D721Med (cell line): ENCODE measurements around the gene DIAPH2.
A peak's percentile ranks its signal among the peaks of the same experiment; 100 is the strongest.

Experiments used
- DNase-seq: peaks from one replicate; pipeline ENCODE4 v3.0.0; 2011; ENCODE audit warnings: low spot score; ENCODE audit not compliant: insufficient read length
- FAIRE-seq: peaks from 2 replicates; lab custom pipeline; 2011; peaks lifted over from hg19 to GRCh38; lab: Jason Lieb, UNC
- CTCF ChIP-seq: IDR thresholded peaks from 2 replicates; pipeline ENCODE4 v1.5.1; 2012; ENCODE audit warnings: mild to moderate bottlenecking, control low read depth; ENCODE audit not compliant: insufficient read depth; ENCODE audit errors: missing control alignments

Gene DIAPH2

GRCh38 chrX:96792047-96792446, 107.4 kb downstream of the DIAPH2 start:
- FAIRE-seq, result no peak
- DNase-seq, result no peak
- no peak for TF ChIP-seq CTCF

DNA sequence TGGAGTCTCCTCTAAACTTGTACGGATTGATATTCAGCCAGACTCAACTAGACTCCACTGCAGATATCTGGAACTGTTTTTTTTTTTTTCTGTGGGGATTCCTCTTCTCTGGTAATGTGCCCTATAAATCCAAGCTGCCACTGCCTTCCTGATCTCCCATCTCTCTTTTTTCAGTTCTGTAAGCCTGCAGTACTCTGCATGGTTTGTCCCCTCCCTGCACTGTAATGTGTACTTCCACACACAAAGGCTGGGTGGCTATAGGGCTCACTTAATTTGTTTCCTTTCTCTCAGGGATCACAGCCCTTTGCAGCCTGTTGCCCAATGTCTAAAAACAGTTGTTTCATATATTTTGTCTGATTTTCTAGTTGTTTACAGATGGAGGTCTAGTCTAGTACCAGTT, 114.3 kb downstream of the DIAPH2 start:
- no peak for TF ChIP-seq CTCF
- no peak for DNase-seq
- no peak for FAIRE-seq

- no peak for TF ChIP-seq CTCF
- FAIRE-seq (no peak), DNase-seq (no peak)
These were observed 122.7 kb downstream of the DIAPH2 start for GRCh38 chrX:96807318-96807717.

DNA sequence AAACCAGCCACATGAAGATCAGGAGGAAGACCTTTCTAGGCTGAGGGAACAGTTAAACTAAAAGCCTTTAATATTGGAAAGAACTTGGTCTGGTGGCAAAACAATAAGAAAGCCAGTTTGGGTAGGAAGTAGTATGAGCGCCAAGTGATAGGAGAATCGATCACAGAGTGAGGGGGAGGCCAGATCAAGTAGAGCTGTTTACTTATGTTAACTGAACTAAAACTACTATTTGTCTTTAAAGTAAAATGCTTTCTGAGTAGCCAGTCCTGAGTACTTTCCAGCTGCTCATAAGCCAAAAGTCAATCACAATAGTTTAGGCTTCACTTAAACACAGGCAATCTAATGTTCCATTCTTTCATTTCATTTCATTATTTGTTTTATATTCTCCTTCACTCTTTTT, 136.3 kb downstream of the DIAPH2 start:
- DNase-seq (no peak), FAIRE-seq (no peak)
- no peak for TF ChIP-seq CTCF

DNA sequence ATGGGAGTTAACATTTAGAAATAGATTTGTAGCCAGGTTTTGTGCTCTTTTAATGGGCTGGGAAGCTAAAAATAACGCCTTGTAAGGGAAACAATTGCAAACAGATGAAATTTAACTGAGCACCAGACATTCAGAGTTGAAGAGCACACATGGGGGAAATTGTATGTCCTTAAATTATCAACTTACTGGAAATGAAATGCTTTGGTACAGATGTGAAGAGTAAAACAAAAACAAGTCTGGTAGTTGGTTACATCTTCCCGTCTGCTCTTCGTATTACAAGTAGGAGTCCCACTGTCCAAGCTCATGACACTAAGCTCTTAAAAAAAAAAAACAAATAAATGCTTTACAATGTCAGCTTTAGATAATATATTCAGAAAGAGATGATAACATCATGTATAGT, 139.5 kb downstream of the DIAPH2 start:
- no peak for DNase-seq
- TF ChIP-seq CTCF, result no peak
- FAIRE-seq, result no peak

- no peak for TF ChIP-seq CTCF
- FAIRE-seq (no peak), DNase-seq (no peak)
These were observed 148.7 kb downstream of the DIAPH2 start for GRCh38 chrX:96833333-96833732.

DNA sequence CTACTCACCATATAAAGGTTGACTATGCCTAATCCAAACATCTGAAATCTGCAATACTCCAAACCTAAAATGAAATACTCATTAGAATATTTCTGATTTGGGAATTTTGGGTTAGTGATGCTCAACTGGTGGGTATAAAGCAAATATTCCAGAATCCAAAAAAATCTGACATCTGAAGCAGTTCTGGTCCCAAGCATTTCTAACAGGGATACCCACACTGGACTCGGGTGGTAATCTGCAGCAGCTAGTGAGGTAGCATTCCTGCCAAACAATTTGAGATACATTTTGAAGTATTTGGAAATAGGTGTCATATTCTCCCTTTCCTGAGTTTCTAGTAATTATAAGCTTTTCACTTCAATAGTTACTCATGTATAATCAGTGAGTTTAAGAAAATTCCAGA, 149.5 kb downstream of the DIAPH2 start:
- FAIRE-seq, result peak; percentile 76
- DNase-seq, result no peak
- TF ChIP-seq CTCF, result no peak
